Mucosa of descending colon (tissue), 3 donors: ENCODE measurements around the gene DNAJC27. TPM values are rescaled to one million over a fixed set of nuclear protein-coding genes. Genes with fewer than 3 reads are reported as not detected.

Source experiments
- ATAC-seq: fragments of 200-7000 bp; cut with Tn5 transposase; one replicate; pipeline ENCODE4 v1.9.1; 2020; ENCODE audit warnings: mild to moderate bottlenecking, moderate library complexity
- DNase-seq, 3 donors: peaks; one replicate each; pipeline ENCODE4 v3.0.0-alpha.2; 2020
- H3K36me3 ChIP-seq: fragments of 200-600 bp; one replicate; pipeline ENCODE4 v1.8.0; 2021; ENCODE audit warnings: low read depth, mild to moderate bottlenecking
- H3K4me1 ChIP-seq: fragments of 200-600 bp; one replicate; pipeline ENCODE4 v1.8.0; 2021; ENCODE audit warnings: low read depth, mild to moderate bottlenecking
- H3K4me3 ChIP-seq: fragments of 200-600 bp; one replicate; pipeline ENCODE4 v1.8.0; 2021; ENCODE audit warnings: mild to moderate bottlenecking
- H3K9me3 ChIP-seq: fragments of 200-600 bp; one replicate; pipeline ENCODE4 v1.8.0; 2021; ENCODE audit warnings: mild to moderate bottlenecking
- intact Hi-C, 2 donors: fragments of 100-400 bp; cut with DNase I in 1 of 2; cut with micrococcal nuclease in 1 of 2; formaldehyde crosslinking; loops; one replicate each; pipeline versions ENCODE4 v1.11.0 to v1.11.1; 2022; cut with DNase I, micrococcal nuclease
- total RNA-seq, 3 donors: library from RNA; stranded (reverse); fragmentation: NEBNext Ultra II Directional in 2 of 3; extraction: Animal tissue kit (Norgen Biotek cat#: 25700) in 2 of 3; gene quantifications; one replicate each; pipeline versions ENCODE4 v1.2.1 to v1.2.4, GENCODE V29; 2021 to 2023
- TF ChIP-seq, protein P1 (sequence below): fragments of 200-600 bp; IDR thresholded peaks from one replicate; pipeline ENCODE4 v1.8.0; 2022; ENCODE audit warnings: antibody characterized with exemption, mild to moderate bottlenecking
- donor health status: DM: no; HTN: no; CAD: no; lungs with moderate emphysema.
- donor health status: DM: no; HTN: no; CAD: no.
- donor health status: DM: no; HTN: yes; CAD: no.

The DNAJC27 gene
- total RNA-seq, 3 donors from 2014 or later = 4.9 to 11.0 (median 6.4) TPM

DNA sequence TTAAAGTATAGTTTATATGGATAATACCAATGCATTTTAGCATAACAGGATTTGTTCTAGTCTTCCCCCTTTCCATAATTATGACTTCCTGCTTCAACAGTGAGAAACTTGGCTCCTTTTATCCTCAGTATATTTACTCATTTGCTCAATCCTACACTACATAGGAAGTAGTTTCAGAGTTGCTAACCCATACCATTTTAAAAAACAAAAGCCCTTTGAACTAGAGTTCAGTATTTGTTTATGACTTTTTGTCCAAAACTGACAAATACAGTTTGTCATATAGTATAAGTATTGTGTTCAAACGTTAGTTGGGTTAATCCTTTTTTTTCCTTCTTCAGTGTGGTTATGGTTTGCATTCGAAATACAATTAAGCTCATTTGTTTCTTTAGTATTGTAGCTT is 5.9 kb upstream of the DNAJC27 start:
- TF ChIP-seq, protein P1, sequence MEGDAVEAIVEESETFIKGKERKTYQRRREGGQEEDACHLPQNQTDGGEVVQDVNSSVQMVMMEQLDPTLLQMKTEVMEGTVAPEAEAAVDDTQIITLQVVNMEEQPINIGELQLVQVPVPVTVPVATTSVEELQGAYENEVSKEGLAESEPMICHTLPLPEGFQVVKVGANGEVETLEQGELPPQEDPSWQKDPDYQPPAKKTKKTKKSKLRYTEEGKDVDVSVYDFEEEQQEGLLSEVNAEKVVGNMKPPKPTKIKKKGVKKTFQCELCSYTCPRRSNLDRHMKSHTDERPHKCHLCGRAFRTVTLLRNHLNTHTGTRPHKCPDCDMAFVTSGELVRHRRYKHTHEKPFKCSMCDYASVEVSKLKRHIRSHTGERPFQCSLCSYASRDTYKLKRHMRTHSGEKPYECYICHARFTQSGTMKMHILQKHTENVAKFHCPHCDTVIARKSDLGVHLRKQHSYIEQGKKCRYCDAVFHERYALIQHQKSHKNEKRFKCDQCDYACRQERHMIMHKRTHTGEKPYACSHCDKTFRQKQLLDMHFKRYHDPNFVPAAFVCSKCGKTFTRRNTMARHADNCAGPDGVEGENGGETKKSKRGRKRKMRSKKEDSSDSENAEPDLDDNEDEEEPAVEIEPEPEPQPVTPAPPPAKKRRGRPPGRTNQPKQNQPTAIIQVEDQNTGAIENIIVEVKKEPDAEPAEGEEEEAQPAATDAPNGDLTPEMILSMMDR = no peak

GRCh38 chr2:24973812-24974211 is 2.1 kb upstream of the DNAJC27 start:
- TF ChIP-seq, protein P1 = no peak
- H3K9me3 ChIP-seq = no peaks in the 10 kb centered on the region
- no peaks in the 10 kb centered on the region for H3K36me3 ChIP-seq
- intact Hi-C loops = loop anchor here in 1 of 2 donors (2.0 kb wide), 1 partner anchor 155 kb away; no protein-coding TSS in a partner anchor
- no peak overlapping the region for H3K4me3 ChIP-seq
- peaks cover 4% of the 10 kb centered on the region for H3K4me1 ChIP-seq
- DNase-seq (no peak), ATAC-seq (no peak)

More for the DNA sequence above, 5.9 kb upstream of the DNAJC27 start:
- no peaks in the 10 kb centered on the region for H3K36me3 ChIP-seq
- H3K4me3 ChIP-seq = no peak overlapping the region
- no peak for ATAC-seq
- DNase-seq = no peak
- intact Hi-C loops = loop anchor here in 1 of 2 donors (5.0 kb wide), 1 partner anchor 150 kb away; no protein-coding TSS in a partner anchor
- peaks cover 4% of the 10 kb centered on the region for H3K4me1 ChIP-seq
- H3K9me3 ChIP-seq = no peaks in the 10 kb centered on the region

DNA sequence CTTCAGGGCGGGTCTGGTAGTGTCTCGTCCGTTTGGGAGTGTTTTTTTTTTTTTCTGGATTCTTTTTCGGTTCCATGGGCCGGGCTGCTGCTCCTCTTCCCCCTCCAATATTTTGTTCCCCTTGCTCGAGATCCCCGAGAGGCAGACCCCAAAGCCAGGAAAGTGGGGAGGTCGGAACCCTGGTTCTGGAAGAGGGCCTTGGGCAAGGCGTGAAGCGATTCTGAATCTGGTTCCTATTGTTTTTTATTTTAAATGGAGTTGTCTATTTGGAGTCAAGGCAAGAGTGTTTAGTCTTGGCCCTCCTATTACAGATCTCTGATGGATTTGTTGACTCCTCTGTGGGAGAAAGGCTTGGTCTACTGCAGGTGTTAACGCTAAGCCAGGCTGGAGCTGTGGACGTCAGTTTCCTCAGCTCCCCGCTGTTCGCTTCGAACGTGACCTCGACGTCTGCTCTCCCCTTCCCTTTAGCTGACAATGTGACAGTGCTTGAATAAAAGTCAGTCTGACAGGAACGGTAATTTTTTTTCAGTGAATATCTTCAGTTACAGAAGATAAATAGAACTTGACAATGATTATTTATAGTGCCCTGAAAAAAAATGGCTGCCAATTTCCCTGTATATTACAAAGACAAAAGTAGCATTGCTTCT is 683 bp upstream of the DNAJC27 start:
- intact Hi-C loops = no loop called here
- no peak for ATAC-seq
- DNase-seq = peak in 2 of 3 donors; percentile 51 to 66

DNA sequence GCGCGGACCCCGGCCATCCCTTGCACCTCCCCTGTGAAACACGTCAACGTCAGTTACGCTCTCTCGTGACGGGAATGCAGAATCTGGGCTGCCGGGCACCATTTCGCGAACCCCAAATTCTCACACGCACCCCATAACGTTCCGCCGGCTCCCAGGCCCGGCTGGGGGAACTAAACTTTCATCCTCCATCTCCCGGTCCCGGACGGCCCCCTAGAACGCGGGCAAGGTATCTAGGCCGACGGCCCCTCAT is 544 bp downstream of the DNAJC27 start:
- peak; percentile 2 for ATAC-seq
- TF ChIP-seq, protein P1 = no peak
- DNase-seq = peak in 1 of 3 donors; percentile 60
- Histone ChIP-seq H3K9me3 (no peaks in the 10 kb centered on the region), H3K4me3 (peak overlapping the region; percentile 50), H3K4me1 (peaks cover 4% of the 10 kb centered on the region), H3K36me3 (no peaks in the 10 kb centered on the region)
- intact Hi-C loops = no loop called here

More for the DNA sequence above, 683 bp upstream of the DNAJC27 start:
- Histone ChIP-seq H3K4me1 (peaks cover 4% of the 10 kb centered on the region), H3K4me3 (peak overlapping the region; percentile 50), H3K36me3 (no peaks in the 10 kb centered on the region), H3K9me3 (no peaks in the 10 kb centered on the region)
- TF ChIP-seq, protein P1 = no peak

GRCh38 chr2:24970483-24971285 is 1.1 kb downstream of the DNAJC27 start:
- Histone ChIP-seq H3K36me3 (no peaks in the 10 kb centered on the region), H3K4me1 (peaks cover 4% of the 10 kb centered on the region), H3K4me3 (peak overlapping the region; percentile 50), H3K9me3 (no peaks in the 10 kb centered on the region)
- no peak for ATAC-seq
- TF ChIP-seq, protein P1 = no peak
- peak in 2 of 3 donors; percentile 33 to 52 for DNase-seq
- intact Hi-C loops = no loop called here
